PFSK-1 (cell line): ENCODE results near the gene JUNB.

ENCODE experiments used
- POLR2AphosphoS5 ChIP-seq: IDR thresholded peaks from 2 replicates; pipeline ENCODE4 v1.6.1; 2012; ENCODE audit warnings: low read depth, mild to moderate bottlenecking, control low read depth, low read length, moderate library complexity
- REST ChIP-seq, 2 experiments: IDR thresholded peaks; 2 replicates each; pipeline versions ENCODE4 v1.6.1 to v1.8.0; 2011 to 2012; ENCODE audit warnings: low read depth in 2 of 2, low read length in 2 of 2, control low read depth in 1 of 2, inconsistent platforms in 1 of 2, mild to moderate bottlenecking in 1 of 2, moderate library complexity in 1 of 2; ENCODE audit not compliant: insufficient read depth in 1 of 2

- TF ChIP-seq POLR2AphosphoS5 (peak; percentile 62; the same call in 1 of the 2 replicates), REST (IDR thresholded peaks at IDR 0.05; ENCODE audit: insufficient read depth in 1 of 2, low read depth in 2 of 2, low read length in 2 of 2) (no peak)
These were observed 2.3 kb downstream of the JUNB start for GRCh38 chr19:12793290-12794195.
